BJ (cell line): ENCODE data around the gene DNAH8. TPM values are rescaled to one million over a fixed set of nuclear protein-coding genes. Genes with fewer than 3 reads are reported as not detected.

ENCODE experiments used
- CTCF ChIA-PET: fragments of 350-600 bp; formaldehyde crosslinking; extraction: SDS; loops from one replicate; lab custom pipeline; 2021; ENCODE audit warnings: antibody characterized with exemption, inconsistent platforms; lab: Yijun Ruan, JAX
- POLR2A ChIA-PET: fragments of 300-600 bp; sonication (Branson Sonifier 250); formaldehyde crosslinking; extraction: SDS; loops from one replicate; lab custom pipeline; 2021; ENCODE audit warnings: antibody characterized with exemption; lab: Charles Lee
- DNase-seq: peaks from one replicate; pipeline ENCODE4 v3.0.0-alpha.2; 2011; ENCODE audit warnings: low read depth
- H3K27me3 ChIP-seq: 2 replicates; pipeline ENCODE4 v1.6.0; 2011; ENCODE audit warnings: low read length; ENCODE audit not compliant: control insufficient read depth, insufficient read depth
- H3K36me3 ChIP-seq: 2 replicates; pipeline ENCODE4 v1.5.1; 2011; ENCODE audit warnings: low read length; ENCODE audit not compliant: control insufficient read depth, insufficient read depth
- H3K4me3 ChIP-seq: 2 replicates; pipeline ENCODE4 v1.5.1; 2011; ENCODE audit warnings: low read depth, mild to moderate bottlenecking, control low read depth, low read length
- CTCF ChIP-seq: IDR thresholded peaks from 2 replicates; pipeline ENCODE4 v1.5.1; 2011; ENCODE audit warnings: low read depth, mild to moderate bottlenecking, control low read depth, inconsistent platforms, low read length, moderate library complexity; ENCODE audit not compliant: insufficient read depth
- polyA plus RNA-seq: library from polyadenylated mRNA; depleted of rRNA; stranded (reverse); fragments of >200 nt; gene quantifications from 2 replicates; pipeline ENCODE4 v1.2.3, GENCODE V29; 2011

The DNAH8 gene
- polyA plus RNA-seq, 1 experiment: not detected

GRCh38 chr6:39041072-39041471 lies 326.0 kb downstream of the DNAH8 start:
- no peak for TF ChIP-seq CTCF
- POLR2A ChIA-PET: no interaction called here
- Histone ChIP-seq H3K4me3 (no peak overlapping the region), H3K27me3 (0 out of 2 replicates have a peak, but pooled peaks cover 1% of the 10 kb centered on the region), H3K36me3 (no peaks in the 10 kb centered on the region)
- no peak for DNase-seq
- CTCF ChIA-PET: interaction anchor here (0.6 kb wide), 1 partner anchor 9 kb away, joined by 3 read pairs; no protein-coding TSS in a partner anchor

- ChIA-PET CTCF (no interaction called here), POLR2A (no interaction called here)
- Histone ChIP-seq H3K27me3 (peaks cover 14% of the 10 kb centered on the region), H3K4me3 (no peak overlapping the region), H3K36me3 (no peaks in the 10 kb centered on the region)
- TF ChIP-seq CTCF: no peak
- DNase-seq: no peak
Observed at GRCh38 chr6:39043776-39044175, 328.7 kb downstream of the DNAH8 start.

- POLR2A ChIA-PET: no interaction called here
- CTCF ChIA-PET: no interaction called here
- DNase-seq: no peak
- Histone ChIP-seq H3K4me3 (no peak overlapping the region), H3K27me3 (peaks cover 14% of the 10 kb centered on the region), H3K36me3 (no peaks in the 10 kb centered on the region)
- no peak for TF ChIP-seq CTCF
Observed at GRCh38 chr6:39044181-39044580, 329.1 kb downstream of the DNAH8 start.

GRCh38 chr6:39047434-39048327 lies 332.6 kb downstream of the DNAH8 start:
- Histone ChIP-seq H3K27me3 (peaks cover 18% of the 10 kb centered on the region), H3K36me3 (no peaks in the 10 kb centered on the region), H3K4me3 (no peak overlapping the region)
- DNase-seq: no peak
- ChIA-PET POLR2A (no interaction called here), CTCF (no interaction called here)
- TF ChIP-seq CTCF: no peak

GRCh38 chr6:39048481-39049399 lies 333.6 kb downstream of the DNAH8 start, which contains the start of gene GLP1R:
Gene GLP1R (plus strand): TSS chr6:39048781. CDS start chr6:39048841, 60 bp downstream.
- ChIA-PET CTCF (no interaction called here), POLR2A (no interaction called here)
- Histone ChIP-seq H3K27me3 (peaks cover 18% of the 10 kb centered on the region), H3K36me3 (no peaks in the 10 kb centered on the region), H3K4me3 (no peak within 1 kb of the TSS)
- TF ChIP-seq CTCF: no peak
- no peak for DNase-seq
